ENCODE measurements around the gene MORC4.
A peak's percentile ranks its signal among the peaks of the same experiment; 100 is the strongest.

DNA sequence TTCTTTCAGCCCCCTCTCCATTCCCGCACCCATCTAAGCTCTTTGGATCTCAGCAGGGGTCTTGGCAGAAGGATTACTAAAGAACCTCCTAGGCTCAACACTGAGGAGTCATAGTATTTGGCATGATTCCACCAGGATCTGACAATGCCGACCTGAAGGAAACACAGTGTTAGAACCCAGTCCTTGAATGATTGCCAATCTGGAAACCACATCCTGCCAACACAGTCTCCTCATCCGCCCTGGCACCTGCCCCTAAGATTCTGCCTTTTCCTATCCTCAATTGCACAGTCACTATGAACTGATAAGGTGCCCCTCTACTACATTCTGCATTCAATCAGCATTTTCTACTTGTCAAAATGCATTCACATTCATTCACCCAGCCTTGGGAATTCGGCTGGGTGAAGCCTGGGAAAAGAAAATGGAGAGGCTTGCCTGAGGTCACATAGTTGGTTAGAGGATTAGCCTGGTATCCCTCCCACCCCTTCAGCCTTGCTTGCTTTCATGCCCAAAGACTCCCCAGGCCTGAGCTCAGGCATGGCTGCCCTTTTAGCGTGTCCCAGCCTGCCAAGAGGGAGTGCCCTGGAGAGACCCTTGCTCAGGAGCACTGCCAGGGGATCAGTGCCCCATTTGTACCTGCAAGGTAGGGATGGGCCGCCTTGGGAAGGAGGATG lies 82.0 kb downstream of the MORC4 start:
- TF ChIP-seq RAD21 (IDR thresholded peaks at IDR 0.05; ENCODE audit: low read length), result no peak
- TF ChIP-seq, protein P1, sequence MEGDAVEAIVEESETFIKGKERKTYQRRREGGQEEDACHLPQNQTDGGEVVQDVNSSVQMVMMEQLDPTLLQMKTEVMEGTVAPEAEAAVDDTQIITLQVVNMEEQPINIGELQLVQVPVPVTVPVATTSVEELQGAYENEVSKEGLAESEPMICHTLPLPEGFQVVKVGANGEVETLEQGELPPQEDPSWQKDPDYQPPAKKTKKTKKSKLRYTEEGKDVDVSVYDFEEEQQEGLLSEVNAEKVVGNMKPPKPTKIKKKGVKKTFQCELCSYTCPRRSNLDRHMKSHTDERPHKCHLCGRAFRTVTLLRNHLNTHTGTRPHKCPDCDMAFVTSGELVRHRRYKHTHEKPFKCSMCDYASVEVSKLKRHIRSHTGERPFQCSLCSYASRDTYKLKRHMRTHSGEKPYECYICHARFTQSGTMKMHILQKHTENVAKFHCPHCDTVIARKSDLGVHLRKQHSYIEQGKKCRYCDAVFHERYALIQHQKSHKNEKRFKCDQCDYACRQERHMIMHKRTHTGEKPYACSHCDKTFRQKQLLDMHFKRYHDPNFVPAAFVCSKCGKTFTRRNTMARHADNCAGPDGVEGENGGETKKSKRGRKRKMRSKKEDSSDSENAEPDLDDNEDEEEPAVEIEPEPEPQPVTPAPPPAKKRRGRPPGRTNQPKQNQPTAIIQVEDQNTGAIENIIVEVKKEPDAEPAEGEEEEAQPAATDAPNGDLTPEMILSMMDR (IDR thresholded peaks at IDR 0.05), result no peak
- no peak for TF ChIP-seq SIN3A (IDR thresholded peaks at IDR 0.05; ENCODE audit: borderline replicate concordance, low read depth, low read length)
- peak; percentile 36; the same call in 1 of the 2 replicates for TF ChIP-seq POLR2AphosphoS5 (IDR thresholded peaks at IDR 0.05; ENCODE audit: low read depth, low read length)
